Activated CD8-positive, alpha-beta T cell treated with anti-CD3 and anti-CD28 coated beads, Interleukin-2, amount 10 ng/mL, durations not matched to agents 7 days and 5 days (primary cell): ENCODE results near the gene ZNF813. TPM values are rescaled to one million over a fixed set of nuclear protein-coding genes. Genes with fewer than 3 reads are reported as not detected.
"Not testable (repeated sequence)": the region's sequence is repeated elsewhere in the genome, so short reads cannot be mapped to it uniquely, and the experiment has no call there.

Experiments
- ATAC-seq: fragments of 150-1000 bp; cut with Tn5 transposase; one replicate; pipeline ENCODE4 v1.10.0; 2021; ENCODE audit warnings: moderate library complexity
- CTCF ChIA-PET: fragments of 350-600 bp; sonication (Branson Sonifier 250); formaldehyde crosslinking; loops from one replicate; lab custom pipeline; 2021; ENCODE audit warnings: antibody characterized with exemption; lab: Charles Lee
- POLR2A ChIA-PET: fragments of 350-600 bp; sonication (Branson Sonifier 250); formaldehyde crosslinking; loops from one replicate; lab custom pipeline; 2021; ENCODE audit warnings: antibody characterized with exemption; lab: Charles Lee
- DNase-seq: peaks from one replicate; pipeline ENCODE4 v3.0.0-alpha.2; 2020
- H3K27ac Mint-ChIP-seq: one replicate; pipeline ENCODE4 v1.8.0; 2021; ENCODE audit warnings: mild to moderate bottlenecking, mixed read lengths
- H3K27me3 Mint-ChIP-seq: one replicate; pipeline ENCODE4 v1.8.0; 2021; ENCODE audit warnings: low read depth, mixed read lengths
- H3K36me3 Mint-ChIP-seq: one replicate; pipeline ENCODE4 v1.8.0; 2021; ENCODE audit warnings: low read depth, mixed read lengths
- H3K4me1 Mint-ChIP-seq: one replicate; pipeline ENCODE4 v1.8.0; 2021; ENCODE audit warnings: low read depth, mixed read lengths
- H3K4me3 Mint-ChIP-seq: one replicate; pipeline ENCODE4 v1.8.0; 2021; ENCODE audit warnings: mild to moderate bottlenecking, mixed read lengths
- H3K9me3 Mint-ChIP-seq: one replicate; pipeline ENCODE4 v1.8.0; 2022; ENCODE audit warnings: mixed read lengths; ENCODE audit not compliant: insufficient read depth
- total RNA-seq, 2 experiments: library from RNA; stranded (reverse); gene quantifications; one replicate each; pipeline ENCODE4 v1.2.3, GENCODE V29; 2021

Gene ZNF813
- total RNA-seq, 2 experiments from 2014 or later = 5.0 to 6.2 TPM

GRCh38 chr19:53485046-53486004 is 17.8 kb downstream of the ZNF813 start:
- no peak for ATAC-seq
- no peak for DNase-seq
- H3K9me3 Mint-ChIP-seq = peaks cover 41% of the 10 kb centered on the region
- H3K4me3 Mint-ChIP-seq = no peak overlapping the region
- H3K27ac Mint-ChIP-seq = no peak overlapping the region
- no peaks in the 10 kb centered on the region for H3K27me3 Mint-ChIP-seq
- ChIA-PET CTCF (no interaction called here), POLR2A (no interaction called here)
- H3K36me3 Mint-ChIP-seq = peaks cover 79% of the 10 kb centered on the region
- no peaks in the 10 kb centered on the region for H3K4me1 Mint-ChIP-seq

- no peaks in the 10 kb centered on the region for H3K27me3 Mint-ChIP-seq
- H3K4me1 Mint-ChIP-seq = no peaks in the 10 kb centered on the region
- ChIA-PET CTCF (no interaction called here), POLR2A (no interaction called here)
- H3K9me3 Mint-ChIP-seq = peaks cover 45% of the 10 kb centered on the region
- ATAC-seq (no peak), DNase-seq (no peak)
- H3K27ac Mint-ChIP-seq = no peak overlapping the region
- no peak overlapping the region for H3K4me3 Mint-ChIP-seq
- H3K36me3 Mint-ChIP-seq = peaks cover 64% of the 10 kb centered on the region
These were observed 24.6 kb downstream of the ZNF813 start for GRCh38 chr19:53492153-53492552.

- H3K36me3 Mint-ChIP-seq = peaks cover 19% of the 10 kb centered on the region
- H3K27ac Mint-ChIP-seq, POLR2A ChIA-PET, DNase-seq, H3K27me3 Mint-ChIP-seq, H3K4me3 Mint-ChIP-seq, ATAC-seq, H3K4me1 Mint-ChIP-seq, CTCF ChIA-PET: not testable (repeated sequence)
- peaks cover 42% of the 10 kb centered on the region for H3K9me3 Mint-ChIP-seq
These were observed 29.9 kb downstream of the ZNF813 start for GRCh38 chr19:53497311-53498023.

GRCh38 chr19:53498024-53498395 is 30.5 kb downstream of the ZNF813 start:
- H3K27ac Mint-ChIP-seq, DNase-seq, ATAC-seq, H3K27me3 Mint-ChIP-seq, H3K4me1 Mint-ChIP-seq, CTCF ChIA-PET, POLR2A ChIA-PET, H3K4me3 Mint-ChIP-seq: not testable (repeated sequence)
- Mint-ChIP-seq H3K9me3 (peaks cover 37% of the 10 kb centered on the region), H3K36me3 (peaks cover 14% of the 10 kb centered on the region)

- POLR2A ChIA-PET, H3K4me3 Mint-ChIP-seq, H3K27me3 Mint-ChIP-seq, CTCF ChIA-PET, H3K27ac Mint-ChIP-seq, ATAC-seq, H3K4me1 Mint-ChIP-seq, DNase-seq, H3K36me3 Mint-ChIP-seq: not testable (repeated sequence)
- peaks cover 17% of the 10 kb centered on the region for H3K9me3 Mint-ChIP-seq
These were observed 35.6 kb downstream of the ZNF813 start for GRCh38 chr19:53503151-53503550.

- CTCF ChIA-PET, H3K4me3 Mint-ChIP-seq, H3K27ac Mint-ChIP-seq, H3K27me3 Mint-ChIP-seq, ATAC-seq, POLR2A ChIA-PET, H3K4me1 Mint-ChIP-seq, DNase-seq, H3K36me3 Mint-ChIP-seq: not testable (repeated sequence)
- H3K9me3 Mint-ChIP-seq = peaks cover 14% of the 10 kb centered on the region
These were observed 36.3 kb downstream of the ZNF813 start for GRCh38 chr19:53503671-53504364.

GRCh38 chr19:53504365-53504703 is 36.8 kb downstream of the ZNF813 start:
- POLR2A ChIA-PET, H3K4me1 Mint-ChIP-seq, H3K27me3 Mint-ChIP-seq, H3K27ac Mint-ChIP-seq, DNase-seq, CTCF ChIA-PET, H3K4me3 Mint-ChIP-seq, H3K36me3 Mint-ChIP-seq, ATAC-seq: not testable (repeated sequence)
- peaks cover 14% of the 10 kb centered on the region for H3K9me3 Mint-ChIP-seq

- no peaks in the 10 kb centered on the region for H3K36me3 Mint-ChIP-seq
- DNase-seq (no peak), ATAC-seq (no peak)
- no peak overlapping the region for H3K27ac Mint-ChIP-seq
- H3K4me1 Mint-ChIP-seq = no peaks in the 10 kb centered on the region
- H3K27me3 Mint-ChIP-seq = no peaks in the 10 kb centered on the region
- ChIA-PET POLR2A (no interaction called here), CTCF (no interaction called here)
- no peak overlapping the region for H3K4me3 Mint-ChIP-seq
- peaks cover 14% of the 10 kb centered on the region for H3K9me3 Mint-ChIP-seq
These were observed 37.4 kb downstream of the ZNF813 start for GRCh38 chr19:53504885-53505284.

GRCh38 chr19:53506728-53507127 is 39.2 kb downstream of the ZNF813 start:
- H3K27ac Mint-ChIP-seq = no peak overlapping the region
- POLR2A ChIA-PET = no interaction called here
- DNase-seq = no peak
- CTCF ChIA-PET = no interaction called here
- peaks cover 4% of the 10 kb centered on the region for H3K9me3 Mint-ChIP-seq
- H3K27me3 Mint-ChIP-seq = no peaks in the 10 kb centered on the region
- H3K4me1 Mint-ChIP-seq = no peaks in the 10 kb centered on the region
- no peaks in the 10 kb centered on the region for H3K36me3 Mint-ChIP-seq
- no peak overlapping the region for H3K4me3 Mint-ChIP-seq
- no peak for ATAC-seq

GRCh38 chr19:53507523-53508442 is 40.2 kb downstream of the ZNF813 start:
- ChIA-PET POLR2A (no interaction called here), CTCF (no interaction called here)
- Mint-ChIP-seq H3K9me3 (no peaks in the 10 kb centered on the region), H3K27ac (no peak overlapping the region), H3K27me3 (no peaks in the 10 kb centered on the region), H3K4me1 (no peaks in the 10 kb centered on the region), H3K36me3 (no peaks in the 10 kb centered on the region), H3K4me3 (no peak overlapping the region)
- ATAC-seq = no peak
- no peak for DNase-seq

- Mint-ChIP-seq H3K27me3 (no peaks in the 10 kb centered on the region), H3K27ac (no peak overlapping the region), H3K4me3 (no peak overlapping the region), H3K4me1 (no peaks in the 10 kb centered on the region), H3K36me3 (no peaks in the 10 kb centered on the region), H3K9me3 (no peaks in the 10 kb centered on the region)
- ChIA-PET POLR2A (interaction anchor here (0.9 kb wide), 1 partner anchor 11 kb away, joined by 3 read pairs; no protein-coding TSS in a partner anchor), CTCF (no interaction called here)
- DNase-seq (no peak), ATAC-seq (no peak)
These were observed 41.9 kb downstream of the ZNF813 start for GRCh38 chr19:53509443-53509842.
